Measurements from ENCODE around the gene ZNF282. TPM values are rescaled to one million over a fixed set of nuclear protein-coding genes. Genes with fewer than 3 reads are reported as not detected.

ZNF282 gene
- total RNA-seq, 1 experiment from 2014 or later = 47.4 TPM

DNA sequence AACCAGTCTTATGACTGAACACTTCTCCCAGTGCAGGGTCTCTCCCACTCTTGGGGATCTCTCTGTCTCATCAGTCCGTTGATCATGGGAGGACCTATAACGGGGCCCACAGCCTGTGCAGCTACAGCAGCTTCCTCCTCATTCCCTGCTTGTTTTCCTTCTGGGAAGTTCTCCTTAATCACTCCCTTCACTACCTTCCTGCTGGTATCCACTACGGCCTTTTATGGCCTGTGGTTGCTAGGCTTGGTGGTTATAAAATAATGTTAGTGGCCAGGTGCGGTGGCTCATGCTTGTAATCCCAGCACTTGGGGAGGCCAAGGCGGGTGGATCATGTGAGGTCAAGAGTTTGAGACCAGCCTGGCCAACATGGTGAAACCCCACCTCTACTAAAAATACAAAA is 3.5 kb upstream of the ZNF282 start:
- DNase-seq (ENCODE audit: low spot score) = no peak

DNA sequence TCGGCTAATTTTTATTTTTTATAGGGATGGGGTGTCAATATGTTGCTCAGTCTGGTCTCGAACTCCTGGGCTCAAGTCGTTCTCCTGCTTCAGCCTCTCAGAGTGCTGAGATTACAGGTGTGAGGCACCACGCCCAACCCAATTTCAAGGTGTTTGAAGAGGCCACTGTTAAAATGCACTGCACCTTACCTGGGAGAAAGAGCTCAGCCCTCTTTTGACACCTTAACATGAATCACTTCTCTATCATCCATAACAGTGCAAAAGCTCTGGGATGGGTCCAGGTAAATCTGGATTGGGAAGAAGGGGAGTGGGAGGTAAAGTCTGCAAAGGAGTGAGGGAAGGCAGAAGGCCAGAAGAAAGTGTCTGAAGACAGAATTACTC is 557 bp upstream of the ZNF282 start:
- no peak for DNase-seq (ENCODE audit: low spot score)

DNA sequence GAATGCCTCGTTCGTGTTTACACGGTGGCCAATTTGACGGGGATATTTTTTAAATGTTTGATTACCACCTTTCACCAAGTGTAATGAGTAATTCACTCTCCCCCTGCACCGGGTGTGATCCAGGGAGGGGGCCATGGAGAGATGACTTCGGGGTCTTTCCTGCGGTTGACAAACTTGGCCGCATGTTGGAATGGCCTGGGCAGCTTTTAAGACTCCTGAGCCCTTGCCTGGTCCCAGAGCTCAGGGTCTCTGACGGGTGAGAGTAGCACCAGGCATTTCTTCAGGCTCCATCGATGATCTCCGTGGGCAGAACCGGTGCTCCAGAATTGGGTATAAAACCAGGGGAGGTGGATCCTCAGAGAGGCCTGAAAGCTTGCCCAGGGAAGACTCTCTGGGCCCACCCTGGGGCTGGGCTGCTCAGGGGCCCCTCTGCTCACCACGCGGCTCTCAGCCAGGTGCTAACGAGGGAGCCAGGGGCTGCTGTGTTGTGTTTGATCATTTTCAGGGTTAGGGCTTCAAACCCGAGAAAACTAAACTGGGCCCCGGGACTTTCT is 882 bp downstream of the ZNF282 start:
- DNase-seq (ENCODE audit: low spot score) = peak; percentile 56

DNA sequence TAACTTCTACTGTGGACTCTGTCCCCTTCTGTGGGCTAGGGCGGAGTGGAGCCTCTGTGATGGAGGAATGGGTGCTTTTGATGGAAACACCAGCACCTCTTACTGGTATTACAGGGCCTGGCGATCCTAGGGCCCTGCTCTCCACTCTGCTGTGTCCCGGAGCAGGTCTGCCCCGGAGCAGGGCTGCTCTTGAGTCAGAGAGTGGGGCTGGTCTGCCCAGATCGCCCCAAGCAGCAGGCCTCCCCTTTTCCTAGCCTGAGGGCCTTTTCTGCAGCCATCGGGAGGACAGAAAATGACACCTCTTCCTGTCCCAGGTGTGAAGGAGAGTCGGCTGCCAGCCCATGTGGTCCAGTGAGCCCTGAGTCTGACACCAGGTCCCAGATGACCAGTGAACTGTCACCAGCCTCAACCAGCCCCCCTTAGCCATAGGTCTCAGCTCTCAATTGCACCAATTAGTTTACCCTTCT is 1.4 kb downstream of the ZNF282 start:
- DNase-seq (ENCODE audit: low spot score) = peak; percentile 55

DNA sequence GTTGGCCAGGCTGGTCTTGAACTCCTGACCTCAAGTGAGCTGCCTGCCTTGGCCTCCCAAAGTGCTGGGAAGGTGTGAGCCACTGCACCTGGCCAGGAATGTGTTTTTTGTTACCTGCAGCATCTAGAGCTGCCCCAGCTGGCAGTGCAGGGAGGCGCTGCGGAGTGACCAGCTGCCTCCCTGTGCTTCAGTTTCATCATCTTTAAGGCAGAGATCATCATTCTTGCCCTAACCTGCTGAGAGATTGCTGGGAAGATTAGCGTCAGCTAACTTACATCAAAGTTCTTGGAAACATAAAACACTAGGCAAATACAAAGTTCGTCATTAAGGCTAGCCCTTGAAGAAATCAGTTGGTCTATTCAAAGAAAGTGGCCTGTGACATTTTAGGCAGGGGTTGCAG is 2.3 kb downstream of the ZNF282 start:
- no peak for DNase-seq (ENCODE audit: low spot score)

DNA sequence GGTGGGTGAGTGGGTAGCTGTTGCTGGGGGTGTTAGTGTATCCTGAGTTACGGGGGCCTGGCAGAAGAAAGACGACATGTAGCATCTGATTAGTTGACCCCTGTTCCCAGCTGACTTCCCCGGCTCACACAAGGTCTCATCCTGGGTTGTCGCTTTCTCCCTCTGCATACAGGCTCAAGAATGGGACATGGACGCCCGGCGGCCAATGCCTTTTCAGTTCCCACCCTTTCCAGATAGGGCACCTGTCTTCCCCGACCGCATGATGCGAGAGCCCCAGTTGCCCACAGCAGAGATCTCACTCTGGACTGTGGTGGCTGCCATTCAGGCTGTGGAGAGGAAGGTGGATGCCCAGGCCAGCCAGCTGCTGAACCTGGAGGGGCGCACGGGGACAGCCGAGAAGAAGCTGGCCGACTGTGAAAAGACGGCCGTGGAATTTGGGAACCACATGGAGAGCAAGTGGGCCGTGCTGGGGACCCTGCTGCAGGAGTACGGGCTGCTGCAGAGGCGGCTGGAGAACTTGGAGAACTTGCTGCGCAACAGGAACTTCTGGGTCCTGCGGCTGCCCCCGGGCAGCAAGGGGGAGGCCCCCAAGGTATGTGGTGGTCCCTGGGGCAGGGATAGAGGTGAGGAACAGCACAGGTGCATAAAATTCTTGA is 2.9 kb downstream of the ZNF282 start:
- no peak for DNase-seq (ENCODE audit: low spot score)

DNA sequence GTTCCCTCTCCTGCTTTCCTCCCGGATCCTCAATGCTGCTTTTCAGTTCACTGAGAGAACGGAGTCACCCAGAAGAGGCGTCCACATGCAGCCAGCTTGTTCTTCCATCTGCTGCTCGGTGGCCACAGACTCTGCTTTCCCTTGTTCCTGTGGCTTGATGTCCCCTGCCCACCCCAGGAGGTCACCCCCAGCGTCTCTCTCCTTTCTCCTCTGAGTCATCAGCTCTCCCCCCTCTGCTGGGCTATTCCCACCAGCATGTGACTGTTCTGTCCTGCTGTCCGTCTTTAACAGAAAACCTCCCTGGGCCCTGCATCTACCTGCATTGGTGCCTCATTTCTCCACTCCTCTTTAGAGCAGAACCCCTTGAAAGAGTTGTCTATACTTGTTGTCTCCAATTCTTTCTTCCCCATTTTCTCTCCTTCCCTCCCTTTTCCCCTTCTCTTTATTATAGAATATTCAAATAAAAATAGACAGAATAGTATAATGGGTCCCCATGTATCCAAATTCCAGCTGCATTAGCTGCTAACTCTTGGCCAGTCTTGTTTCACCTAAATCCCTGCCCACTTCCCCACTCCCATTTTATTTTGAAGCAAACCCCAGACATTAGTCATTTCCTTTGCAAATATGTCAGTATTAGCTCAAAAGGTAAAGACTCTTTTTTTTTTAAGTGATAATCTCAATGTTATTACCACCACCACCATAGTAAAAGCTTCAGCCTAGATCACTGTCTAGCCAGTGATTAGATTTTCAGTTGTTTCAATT is 4.1 kb downstream of the ZNF282 start:
- DNase-seq (ENCODE audit: low spot score) = no peak

DNA sequence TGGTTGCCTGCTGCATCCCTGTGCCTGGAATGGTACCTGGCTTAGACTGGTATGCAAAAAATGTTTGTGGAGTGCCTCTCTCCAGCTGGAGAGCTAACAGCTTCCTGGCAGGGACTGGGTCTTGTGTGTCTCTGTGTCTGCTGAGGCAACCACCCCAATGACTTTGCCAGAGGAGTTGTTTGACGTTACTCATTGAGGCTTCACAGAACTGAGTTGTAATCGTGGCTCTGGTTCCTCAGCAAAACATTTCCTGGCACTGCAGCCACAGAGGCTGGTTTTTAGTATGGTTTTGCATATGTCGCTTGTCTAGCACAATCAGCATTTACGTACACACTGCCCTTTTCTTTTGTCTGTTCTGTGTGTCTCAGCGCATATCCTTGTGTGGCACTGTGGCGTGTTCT is 7.5 kb downstream of the ZNF282 start:
- no peak for DNase-seq (ENCODE audit: low spot score)

DNA sequence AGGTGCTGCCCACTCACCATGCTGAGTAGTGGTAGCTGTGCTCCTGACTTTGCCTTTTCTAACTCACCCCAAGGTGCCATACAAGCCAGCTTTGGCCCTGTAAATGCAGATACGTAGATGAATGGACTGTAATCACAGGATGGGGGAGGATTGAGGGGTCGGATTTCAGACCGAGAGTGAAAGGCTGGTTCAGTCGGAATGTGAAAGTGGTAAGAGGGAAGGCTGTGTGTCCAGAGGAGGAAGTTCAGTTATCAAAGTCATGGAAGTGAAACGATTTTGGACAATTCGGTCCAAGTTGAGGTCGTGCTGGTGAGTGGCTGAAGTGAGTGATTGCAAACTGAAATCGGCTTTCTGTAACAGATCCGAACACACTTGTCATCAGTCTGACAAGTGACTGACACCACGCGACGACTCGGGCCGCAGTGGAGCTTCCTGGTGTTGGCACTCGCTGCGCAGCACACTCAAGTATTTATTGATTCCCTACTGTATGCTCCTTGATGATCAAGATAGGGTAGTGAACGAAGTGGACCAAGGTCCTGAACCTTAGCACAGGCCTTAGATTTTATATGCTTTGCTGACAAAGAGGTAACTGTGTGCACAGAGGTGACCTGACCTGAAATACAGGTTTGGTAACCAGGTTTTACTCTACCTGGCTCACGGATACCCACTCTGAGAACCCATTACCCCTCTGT is 10.5 kb downstream of the ZNF282 start:
- peak; percentile 95 for DNase-seq (ENCODE audit: low spot score)

DNA sequence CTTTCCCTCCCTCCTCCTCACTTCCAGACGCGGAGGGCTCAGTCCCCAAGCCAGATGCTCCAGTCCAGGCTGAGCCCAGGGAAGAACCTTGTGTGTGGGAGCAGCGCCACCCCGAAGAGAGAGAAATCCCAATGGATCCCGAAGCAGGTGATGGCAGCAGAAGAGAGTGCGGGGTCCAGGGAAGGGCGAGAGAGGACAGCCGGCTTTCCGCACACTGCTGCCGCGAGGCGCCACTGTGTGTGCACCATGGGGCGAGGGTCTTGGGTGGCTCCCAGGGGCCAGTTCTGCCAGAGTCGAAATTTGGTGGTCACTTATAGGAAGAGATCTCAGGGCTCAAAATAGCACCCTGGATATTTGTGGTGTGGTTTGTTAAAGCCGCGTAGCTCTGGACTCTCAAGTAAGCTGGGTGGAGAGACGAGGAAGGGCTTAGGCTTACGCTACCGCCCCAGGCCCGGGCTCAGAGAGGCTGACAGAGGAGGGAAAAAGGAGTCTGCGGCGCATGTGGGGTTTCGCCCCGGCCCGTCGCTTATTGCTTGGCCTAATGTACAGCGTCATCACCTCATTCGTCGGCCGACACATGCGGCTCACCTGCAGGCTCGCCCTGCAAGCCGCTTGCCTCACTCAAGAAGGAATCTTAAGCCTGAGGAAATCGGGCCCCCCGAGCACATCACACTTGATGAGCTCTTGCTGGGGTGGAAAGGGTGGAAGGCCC is 12.1 kb downstream of the ZNF282 start:
- DNase-seq (ENCODE audit: low spot score) = no peak

DNA sequence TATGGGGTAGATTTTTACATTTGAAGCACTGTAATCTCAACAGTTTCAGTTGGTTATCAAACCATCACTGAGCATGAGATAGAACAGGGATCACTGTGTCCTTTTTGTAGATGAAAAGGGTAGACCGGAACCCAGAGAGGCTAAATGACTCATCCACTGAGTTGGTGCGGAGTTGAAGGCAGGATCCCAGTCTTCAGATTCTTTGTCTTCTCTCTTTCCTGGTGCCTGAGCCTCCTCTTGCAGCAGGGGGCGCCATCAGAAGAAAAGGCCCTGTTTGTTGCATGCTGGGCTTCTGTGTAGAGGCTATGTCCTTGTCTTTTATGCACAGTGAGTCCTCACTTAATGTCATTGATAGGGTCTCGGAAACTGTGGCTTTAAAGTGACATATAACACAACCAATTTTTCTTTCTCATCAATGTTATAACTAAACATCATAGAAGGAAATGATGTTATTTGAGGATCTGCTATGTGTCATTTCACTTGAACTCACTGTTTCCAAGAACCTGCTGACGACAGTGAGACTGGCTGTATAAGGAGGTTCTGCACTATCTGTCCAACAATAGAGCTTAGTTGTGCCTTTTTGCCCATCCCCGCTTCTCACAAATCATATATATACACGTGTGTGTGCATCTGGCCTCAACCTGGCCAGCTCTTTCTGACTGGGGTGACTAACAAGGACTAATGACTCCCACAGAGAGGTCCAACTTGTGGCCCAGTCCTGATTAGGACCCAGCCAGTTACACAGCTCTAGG is 14.3 kb downstream of the ZNF282 start:
- DNase-seq (ENCODE audit: low spot score) = peak; percentile 85

DNA sequence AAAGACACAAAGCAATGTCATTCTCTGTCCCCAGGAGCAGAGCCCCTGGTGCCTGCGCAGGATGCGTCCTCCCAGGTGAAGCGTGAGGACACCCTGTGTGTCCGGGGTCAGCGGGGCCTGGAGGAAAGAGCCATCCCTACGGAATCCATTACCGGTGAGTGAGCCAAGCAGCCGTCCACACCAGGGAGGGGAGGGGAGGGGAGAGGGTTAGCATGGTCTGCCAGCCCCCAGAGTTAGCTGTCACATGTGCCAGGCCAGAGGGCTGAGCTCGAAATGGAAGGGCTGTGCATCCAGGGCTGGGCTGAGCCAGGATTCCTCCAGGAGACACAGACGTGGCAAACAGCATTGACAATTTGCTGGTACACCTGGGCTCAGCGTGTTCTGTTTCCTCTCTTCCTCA is 15.2 kb downstream of the ZNF282 start:
- no peak for DNase-seq (ENCODE audit: low spot score)

DNA sequence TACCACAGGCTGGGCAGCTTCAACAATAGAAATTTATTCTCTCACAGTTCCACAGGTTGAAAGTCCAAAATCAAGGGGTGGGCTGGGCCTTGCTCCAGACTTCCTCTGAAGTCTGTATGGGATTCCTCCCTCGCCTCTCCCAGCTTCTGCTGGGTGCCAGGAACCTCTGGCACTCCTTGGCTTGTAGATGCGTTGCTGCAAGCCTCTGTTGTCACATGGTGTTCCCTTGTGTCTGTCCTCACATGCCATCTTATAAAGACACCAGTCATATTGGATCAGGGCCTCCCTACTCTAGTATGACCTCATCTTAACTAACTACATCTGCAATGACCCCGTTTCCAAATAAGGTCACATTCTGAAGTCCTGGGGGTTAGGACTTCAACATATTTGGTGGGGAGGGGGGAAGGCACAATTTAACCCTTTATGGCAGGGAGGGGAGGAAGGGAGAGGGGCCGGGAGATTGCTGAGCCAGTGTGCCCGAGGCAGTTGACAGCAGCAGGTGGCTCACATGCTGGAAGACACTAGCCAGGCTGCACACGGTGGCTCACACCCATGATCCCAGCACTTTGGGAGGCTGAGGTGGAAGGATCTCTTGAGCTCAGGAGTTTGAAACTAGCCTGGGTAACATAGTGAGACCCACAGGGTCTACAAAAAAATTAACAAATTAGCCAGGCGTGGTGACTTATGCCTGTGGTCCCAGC is 18.8 kb downstream of the ZNF282 start:
- no peak for DNase-seq (ENCODE audit: low spot score)

DNA sequence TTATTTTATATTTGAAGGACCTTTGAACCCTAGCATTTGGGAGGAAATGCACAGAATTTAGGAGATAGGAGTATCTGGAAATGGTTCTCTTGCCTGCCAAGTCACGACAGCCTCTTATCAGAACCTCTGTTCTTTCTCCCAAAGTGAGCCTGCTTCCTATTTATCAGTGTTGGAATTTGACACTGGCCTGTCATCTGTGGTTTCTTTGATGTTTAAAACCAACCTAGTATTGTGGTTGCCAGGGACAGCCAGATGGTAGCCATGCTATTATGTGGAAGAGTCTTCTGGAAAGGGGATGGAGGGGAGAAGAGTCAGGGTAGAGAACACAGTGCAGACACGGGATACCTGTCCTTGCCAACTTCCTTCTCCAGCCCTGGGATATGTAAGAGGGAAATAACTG is 21.1 kb downstream of the ZNF282 start:
- no peak for DNase-seq (ENCODE audit: low spot score)

DNA sequence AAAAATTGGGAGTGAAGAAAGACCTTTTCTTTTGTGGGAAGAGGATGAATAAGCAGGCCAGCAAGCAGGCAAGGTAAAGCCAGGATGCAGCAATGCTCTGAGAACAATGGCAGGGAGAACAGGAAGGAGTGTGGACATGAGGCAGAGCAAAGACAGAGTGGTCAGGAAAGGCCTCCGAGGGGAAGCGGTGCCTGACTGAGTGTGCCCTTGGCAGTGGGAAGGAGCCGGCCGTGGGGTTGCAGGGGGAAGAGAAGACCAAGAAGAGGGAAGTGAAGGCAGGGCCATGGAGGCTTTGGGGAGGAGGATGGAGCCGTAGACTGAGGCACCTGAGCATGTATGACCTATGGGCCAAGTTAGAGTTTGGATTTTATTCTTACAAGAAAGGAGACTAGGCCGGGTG is 22.2 kb downstream of the ZNF282 start:
- no peak for DNase-seq (ENCODE audit: low spot score)

DNA sequence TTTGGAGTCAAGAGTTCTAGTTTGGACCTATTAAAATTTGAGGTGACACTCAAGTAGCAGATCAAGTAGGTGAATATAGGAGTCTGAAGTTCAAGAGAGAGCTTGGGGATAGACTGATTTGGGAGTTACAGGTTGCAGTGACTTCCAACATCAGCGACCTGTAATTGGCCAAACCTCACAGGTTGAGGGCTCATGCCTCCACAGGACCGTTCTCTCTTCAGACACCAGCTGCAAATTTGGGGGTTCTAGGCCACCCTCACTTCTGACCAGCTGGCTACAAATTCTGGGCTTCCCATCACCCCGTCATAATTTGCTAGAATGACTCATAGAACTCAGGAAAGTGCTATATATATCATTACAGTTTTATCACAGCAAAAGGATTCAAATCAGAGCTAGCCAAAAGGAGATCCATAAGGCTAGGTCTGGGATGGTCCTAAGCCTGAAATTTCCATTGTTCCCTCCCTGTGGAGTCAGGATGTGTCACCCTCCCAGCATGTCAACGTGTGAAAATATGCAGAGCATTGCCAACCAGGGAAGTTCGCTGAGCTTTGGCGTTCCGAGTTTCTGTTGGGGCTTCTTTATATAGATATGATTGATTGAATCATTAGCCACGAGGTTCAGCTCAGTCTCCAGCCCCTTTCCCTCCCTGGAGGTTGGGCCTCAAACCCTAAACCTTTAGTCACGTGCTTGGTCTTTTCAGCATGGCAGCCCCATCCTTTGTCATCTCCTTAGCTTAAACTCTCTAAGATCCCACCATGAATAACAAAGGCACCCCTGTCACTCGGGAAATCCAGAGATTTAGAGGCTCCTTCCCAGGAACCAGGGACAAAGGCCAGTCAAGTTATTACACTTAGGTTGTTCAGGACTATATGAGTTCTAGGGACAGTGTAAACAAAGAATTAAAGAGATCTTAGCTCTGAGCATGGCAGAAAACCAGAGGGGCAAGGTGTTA is 23.4 kb downstream of the ZNF282 start:
- DNase-seq (ENCODE audit: low spot score) = no peak

DNA sequence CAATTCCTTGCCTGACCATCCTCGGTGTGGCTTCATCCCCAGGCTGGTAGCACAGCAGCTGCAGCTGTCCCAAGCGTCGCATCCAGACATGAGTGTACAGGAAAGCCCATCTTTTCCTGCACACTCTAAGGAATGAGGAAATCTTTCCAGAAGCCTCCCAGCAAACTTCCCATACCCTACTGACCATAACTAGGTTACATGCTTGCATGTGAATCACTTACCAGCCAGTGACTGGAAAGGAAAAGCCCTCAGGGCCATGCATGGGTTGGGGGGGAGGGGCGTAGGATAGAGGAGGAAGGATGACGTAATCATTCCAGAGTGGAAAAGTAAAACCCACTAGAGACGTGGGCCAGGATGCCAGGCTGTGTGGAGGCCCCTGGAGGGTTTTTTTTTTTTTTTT is 25.2 kb downstream of the ZNF282 start:
- DNase-seq (ENCODE audit: low spot score) = no peak

DNA sequence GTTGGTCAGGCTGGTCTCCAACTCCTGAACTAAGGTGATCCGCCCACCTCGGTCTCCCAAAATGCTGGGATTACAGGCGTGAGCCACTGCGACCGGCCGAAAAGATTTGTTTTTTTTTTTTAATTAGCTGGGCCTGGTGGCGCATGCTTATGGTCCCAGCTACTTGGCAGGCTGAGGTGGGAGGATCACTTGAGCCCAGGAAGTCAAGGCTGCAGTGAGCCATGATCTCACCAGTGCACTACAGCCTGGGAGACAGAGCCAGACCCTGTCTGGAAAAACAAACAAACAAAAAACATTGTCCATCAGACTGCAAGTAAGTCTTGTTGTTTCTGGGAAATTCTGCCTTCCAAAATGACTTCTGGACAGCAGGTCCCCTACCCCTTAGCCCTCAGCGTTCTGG is 27.8 kb downstream of the ZNF282 start:
- no peak for DNase-seq (ENCODE audit: low spot score)

DNA sequence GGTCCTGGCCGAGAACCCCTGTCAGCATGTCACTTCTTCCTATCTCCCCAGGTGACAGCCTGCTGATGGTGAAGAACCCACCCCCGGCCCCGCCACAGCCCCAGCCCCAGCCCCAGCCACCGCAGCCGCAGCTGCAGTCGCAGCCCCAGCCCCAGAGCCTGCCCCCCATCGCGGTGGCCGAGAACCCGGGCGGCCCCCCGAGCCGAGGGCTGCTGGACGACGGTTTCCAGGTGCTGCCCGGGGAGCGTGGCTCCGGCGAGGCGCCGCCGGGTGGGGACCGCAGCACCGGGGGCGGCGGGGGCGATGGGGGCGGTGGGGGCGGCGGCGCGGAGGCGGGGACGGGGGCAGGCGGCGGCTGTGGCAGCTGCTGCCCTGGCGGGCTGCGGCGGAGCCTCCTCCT is 28.4 kb downstream of the ZNF282 start:
- no peak for DNase-seq (ENCODE audit: low spot score)

Measured in HT-29 (cell line).